H7 (cell line): Measurements from ENCODE around the gene UBE2O. TPM values are rescaled to one million over a fixed set of nuclear protein-coding genes. Genes with fewer than 3 reads are reported as not detected.
A peak's percentile ranks its signal among the peaks of the same experiment; 100 is the strongest.

Experiments used
- DNase-seq: peaks from one replicate; pipeline ENCODE4 v3.0.0; 2012
- H3K27me3 ChIP-seq: 2 replicates; pipeline ENCODE4 v1.6.0; 2011; ENCODE audit warnings: mild to moderate bottlenecking, low read length; ENCODE audit not compliant: control insufficient read depth, insufficient read depth
- H3K36me3 ChIP-seq: replicated peaks from 2 replicates; pipeline ENCODE4 v1.5.1; 2011; ENCODE audit warnings: low read length; ENCODE audit not compliant: control insufficient read depth, insufficient read depth
- H3K4me3 ChIP-seq: 2 replicates; pipeline ENCODE4 v1.5.1; 2011; ENCODE audit warnings: low read depth, mild to moderate bottlenecking, control low read depth, low read length, moderate library complexity; ENCODE audit not compliant: insufficient read depth
- total RNA-seq: library from RNA; depleted of rRNA; stranded (reverse); fragments of >200 nt; shearing (Covaris generic); gene quantifications from 2 replicates; pipeline ENCODE4 v1.2.3, GENCODE V29; 2014

Gene UBE2O
- total RNA-seq, 1 experiment from 2014 or later = 58.7 TPM

DNA sequence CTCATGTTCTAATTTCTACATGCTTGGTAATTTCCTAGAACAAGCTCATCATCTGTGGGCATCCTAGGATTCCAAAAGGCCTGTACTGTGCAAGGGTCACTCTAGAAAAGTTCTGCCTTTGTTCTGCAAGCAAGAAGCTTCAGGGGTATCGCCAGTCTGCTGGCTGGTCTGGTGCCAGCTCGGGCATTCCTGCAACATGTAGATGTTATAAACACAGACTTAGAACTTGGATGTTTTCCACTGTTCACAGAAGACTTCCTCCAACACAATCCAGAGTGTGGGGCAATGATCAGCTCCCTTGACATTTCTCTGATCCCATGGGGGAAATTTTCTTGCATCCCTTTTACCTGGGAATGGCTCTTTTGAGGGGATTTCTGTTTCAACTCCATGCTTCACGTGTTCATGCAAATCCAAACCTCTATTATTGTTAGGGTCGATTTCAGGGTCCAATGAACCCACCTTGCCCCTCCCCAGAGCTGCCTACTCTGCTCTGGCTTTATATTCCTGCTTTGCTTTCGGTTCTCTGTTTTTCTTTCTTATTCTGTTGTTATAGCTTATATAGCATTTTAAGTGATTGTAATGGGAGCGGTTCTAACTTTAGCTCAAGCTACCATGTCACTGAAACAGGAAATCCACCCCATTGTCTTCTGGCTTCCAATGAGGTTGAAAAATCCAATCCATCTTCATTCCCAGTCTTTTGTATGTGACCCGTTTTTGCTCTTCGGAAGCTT lies 25.3 kb downstream of the UBE2O start:
- no peak for DNase-seq
- H3K4me3 ChIP-seq = no peak overlapping the region

DNA sequence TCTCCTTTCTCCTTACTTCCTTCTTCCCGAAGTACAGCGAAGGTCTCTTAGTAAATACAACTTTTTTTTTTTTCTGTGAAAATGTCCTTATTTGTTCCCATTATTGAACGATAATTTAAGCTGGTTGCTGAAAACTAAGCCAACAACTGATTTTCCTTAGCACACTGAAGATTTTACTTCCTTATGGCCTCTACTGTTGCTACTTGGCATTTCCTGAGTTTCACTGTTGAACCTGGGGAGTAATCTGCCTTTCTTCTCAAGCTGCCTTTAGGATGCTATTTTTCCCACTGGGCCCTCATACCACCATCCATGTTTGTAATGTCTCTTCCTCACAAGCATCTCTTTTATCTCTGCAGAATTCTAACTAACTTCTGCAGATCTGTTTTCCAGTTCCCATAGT lies 26.1 kb downstream of the UBE2O start:
- Histone ChIP-seq H3K4me3 (no peak overlapping the region), H3K27me3 (no peaks in the 10 kb centered on the region), H3K36me3 (no peaks in the 10 kb centered on the region)
- DNase-seq = no peak

More for the DNA sequence above, 25.3 kb downstream of the UBE2O start:
- Histone ChIP-seq H3K27me3 (no peaks in the 10 kb centered on the region), H3K36me3 (no peaks in the 10 kb centered on the region)

DNA sequence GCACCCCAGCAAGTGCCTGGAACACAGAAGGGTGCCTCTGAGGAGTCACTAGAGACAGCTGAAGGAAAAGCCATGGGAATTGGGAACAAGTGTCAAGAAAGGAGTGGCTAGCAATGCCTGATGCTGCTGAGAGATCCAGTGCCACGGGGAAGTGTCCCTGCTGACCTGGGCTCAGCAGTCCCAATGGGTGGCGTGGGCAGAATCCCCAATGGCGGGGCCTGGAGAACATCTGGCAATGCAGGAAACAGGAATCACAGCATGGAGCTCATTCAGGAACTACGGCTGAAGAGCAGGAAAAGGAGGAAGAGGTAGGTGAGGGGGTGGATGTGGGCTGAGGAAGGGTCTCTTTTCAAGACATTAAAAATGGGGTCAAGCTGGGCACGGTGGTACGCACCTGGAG lies 30.1 kb downstream of the UBE2O start:
- DNase-seq = no peak
- Histone ChIP-seq H3K36me3 (no peaks in the 10 kb centered on the region), H3K27me3 (no peaks in the 10 kb centered on the region), H3K4me3 (no peak overlapping the region)

DNA sequence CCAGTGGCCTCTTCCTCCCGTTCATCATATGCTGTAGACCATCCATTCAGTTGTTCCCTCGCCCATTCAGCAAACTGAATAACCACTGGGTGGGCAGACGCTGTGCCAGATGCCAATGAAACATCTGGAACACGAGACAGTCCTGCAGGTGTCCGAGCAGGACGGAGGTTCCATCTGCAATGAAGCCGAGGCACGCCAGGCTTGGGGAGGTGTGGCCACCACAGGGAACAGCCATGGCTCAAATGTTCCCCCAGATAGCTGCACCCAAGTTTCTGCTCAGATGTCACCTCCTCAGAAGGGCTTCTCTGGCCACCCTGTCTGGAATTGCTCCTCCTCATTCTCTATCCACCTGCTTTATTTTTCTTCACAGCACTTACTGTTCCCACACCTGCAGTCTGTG lies 30.5 kb downstream of the UBE2O start:
- peaks cover 1% of the 10 kb centered on the region; the same call in 1 of the 2 replicates for H3K36me3 ChIP-seq
- H3K27me3 ChIP-seq = no peaks in the 10 kb centered on the region
- H3K4me3 ChIP-seq = no peak overlapping the region
- DNase-seq = no peak

DNA sequence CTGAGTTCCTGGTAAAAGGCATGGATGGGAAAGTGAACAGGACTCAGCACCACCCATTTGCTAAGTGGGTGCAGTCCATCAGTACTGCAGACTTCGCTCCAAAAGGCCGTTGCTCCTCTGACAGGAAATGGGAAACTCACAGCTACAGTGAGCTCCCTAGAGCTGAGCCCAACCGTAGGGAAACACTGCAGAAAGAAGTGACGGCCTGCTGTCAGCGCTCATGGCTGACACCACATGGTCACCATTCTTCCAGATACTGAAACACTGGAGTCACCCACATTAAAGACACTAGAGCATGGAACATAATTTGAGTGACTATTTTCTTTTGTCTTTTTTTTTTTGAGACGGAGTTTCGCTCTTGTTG lies 31.9 kb downstream of the UBE2O start:
- H3K27me3 ChIP-seq = no peaks in the 10 kb centered on the region
- no peak overlapping the region for H3K4me3 ChIP-seq
- DNase-seq = peak; percentile 60
- H3K36me3 ChIP-seq = peaks cover 1% of the 10 kb centered on the region; the same call in 1 of the 2 replicates

DNA sequence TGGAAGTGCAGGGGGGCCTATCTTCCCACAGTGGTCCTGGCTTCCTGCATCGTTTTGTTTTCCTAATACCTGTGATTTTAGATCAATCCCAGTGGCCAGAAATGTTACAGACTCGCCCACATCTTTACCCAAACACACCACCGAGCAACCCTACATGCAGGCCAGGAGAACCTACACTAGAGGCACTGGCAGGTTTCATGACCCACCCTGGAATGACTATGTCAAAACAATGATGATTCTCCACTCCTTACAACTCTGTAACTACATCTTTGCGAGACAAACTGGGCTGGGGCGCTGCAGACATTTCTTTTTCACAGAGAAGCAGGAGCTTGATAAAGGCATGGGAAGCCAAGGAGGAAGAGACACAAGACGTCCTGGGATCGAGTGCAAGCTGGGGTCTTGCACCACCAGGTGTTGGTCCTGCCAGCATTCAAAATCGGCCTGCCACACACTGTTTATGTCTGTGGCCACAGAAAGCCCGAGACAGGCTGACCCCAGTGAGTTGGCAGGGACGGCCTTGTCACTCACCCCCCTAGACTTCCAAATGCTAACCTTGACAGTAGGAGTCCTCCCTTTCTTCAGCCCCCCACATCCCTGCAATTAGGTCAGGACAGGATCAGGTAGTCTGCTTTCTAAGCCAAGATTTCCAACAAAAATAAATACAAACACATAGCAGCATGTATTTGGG lies 32.5 kb downstream of the UBE2O start:
- DNase-seq = no peak
- Histone ChIP-seq H3K4me3 (no peak overlapping the region), H3K27me3 (no peaks in the 10 kb centered on the region), H3K36me3 (peaks cover 1% of the 10 kb centered on the region; the same call in 1 of the 2 replicates)

DNA sequence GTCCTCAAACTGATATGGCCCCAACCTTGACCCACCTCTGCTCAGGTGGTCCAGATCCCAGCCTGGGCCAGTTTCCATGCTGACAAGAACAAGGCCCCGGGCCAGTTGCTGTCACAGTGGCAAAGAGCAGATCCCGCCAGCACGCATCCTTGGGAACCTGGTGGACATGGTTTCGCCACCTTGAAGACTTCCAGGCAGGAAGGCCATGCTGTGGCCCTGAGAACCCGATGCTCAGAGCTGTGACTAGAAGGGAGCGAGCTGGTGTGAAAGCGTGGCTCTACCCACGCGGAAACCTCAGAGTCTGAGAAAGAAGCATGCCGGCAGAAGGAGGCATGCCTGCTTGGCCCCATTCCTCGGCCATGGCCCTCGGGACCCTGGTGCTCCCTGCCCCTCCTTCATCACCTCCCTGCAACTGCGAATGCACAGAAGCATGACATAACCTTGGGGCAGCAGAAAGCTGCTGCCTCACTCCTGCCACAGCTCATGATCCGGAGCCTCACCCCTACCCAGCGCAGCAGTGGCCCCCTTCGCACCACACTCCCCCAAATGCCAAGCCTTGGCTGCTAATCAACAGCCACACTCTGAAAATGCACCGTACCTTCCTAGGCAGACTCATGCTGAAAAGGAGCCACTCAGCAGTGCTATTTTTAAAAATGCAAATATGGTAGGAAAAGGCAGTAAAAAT lies 33.2 kb downstream of the UBE2O start:
- no peaks in the 10 kb centered on the region for H3K27me3 ChIP-seq
- no peak for DNase-seq
- no peak overlapping the region for H3K4me3 ChIP-seq
- H3K36me3 ChIP-seq = peaks cover 1% of the 10 kb centered on the region; the same call in 1 of the 2 replicates

DNA sequence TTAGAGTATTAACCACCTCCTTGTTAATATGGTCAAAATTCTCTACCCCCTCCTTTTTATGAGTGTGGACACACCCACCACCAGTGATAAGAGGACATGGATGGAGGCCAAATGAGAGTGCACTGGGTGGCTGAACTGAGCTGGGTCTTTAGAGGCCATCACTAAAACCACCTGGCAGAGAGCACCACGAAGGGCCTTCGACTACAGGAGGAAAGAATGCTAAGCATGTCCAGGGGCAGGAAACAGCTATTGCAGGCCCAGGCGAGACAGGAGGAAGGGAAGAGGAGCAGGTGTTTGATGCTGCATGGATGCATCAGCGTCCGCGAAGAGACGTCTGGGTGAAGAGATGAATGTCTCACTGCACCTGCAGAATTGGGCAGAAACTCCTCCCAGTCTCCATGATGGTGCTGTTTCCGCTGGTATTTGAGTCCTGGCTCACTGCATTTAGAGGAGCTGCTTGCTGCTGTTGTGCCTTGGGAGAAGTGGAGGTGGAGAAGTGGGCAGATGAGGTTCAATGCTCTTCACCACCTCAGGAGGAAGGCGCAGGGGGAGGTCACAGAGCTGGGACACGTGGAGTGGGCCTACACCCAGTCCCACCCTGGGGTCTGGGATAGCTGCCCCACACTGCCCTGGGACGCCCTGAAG lies 35.3 kb downstream of the UBE2O start:
- H3K36me3 ChIP-seq = peaks cover 1% of the 10 kb centered on the region; the same call in 1 of the 2 replicates
- DNase-seq = no peak
- no peak overlapping the region for H3K4me3 ChIP-seq
- H3K27me3 ChIP-seq = no peaks in the 10 kb centered on the region

DNA sequence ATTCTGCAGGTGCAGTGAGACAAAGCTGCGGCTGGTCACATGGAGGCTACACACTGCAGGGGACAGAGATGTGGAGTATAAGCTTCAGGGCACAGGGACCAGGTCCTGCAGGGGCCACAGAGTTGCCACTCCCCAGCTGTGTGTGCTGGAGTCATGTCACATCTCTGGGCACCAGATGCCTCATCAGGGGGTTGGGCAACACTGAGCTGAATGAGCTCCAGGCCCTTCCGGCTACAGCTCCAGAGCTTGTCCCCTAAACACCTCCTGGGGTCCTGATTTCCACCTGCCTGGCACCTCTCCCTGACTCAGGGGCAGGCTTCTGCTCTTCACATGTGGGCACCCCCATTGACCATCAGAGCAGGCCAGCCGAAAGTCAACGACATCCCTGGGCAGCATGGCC lies 36.1 kb downstream of the UBE2O start:
- Histone ChIP-seq H3K36me3 (peaks cover 1% of the 10 kb centered on the region; the same call in 1 of the 2 replicates), H3K4me3 (no peak overlapping the region), H3K27me3 (no peaks in the 10 kb centered on the region)
- DNase-seq = no peak

DNA sequence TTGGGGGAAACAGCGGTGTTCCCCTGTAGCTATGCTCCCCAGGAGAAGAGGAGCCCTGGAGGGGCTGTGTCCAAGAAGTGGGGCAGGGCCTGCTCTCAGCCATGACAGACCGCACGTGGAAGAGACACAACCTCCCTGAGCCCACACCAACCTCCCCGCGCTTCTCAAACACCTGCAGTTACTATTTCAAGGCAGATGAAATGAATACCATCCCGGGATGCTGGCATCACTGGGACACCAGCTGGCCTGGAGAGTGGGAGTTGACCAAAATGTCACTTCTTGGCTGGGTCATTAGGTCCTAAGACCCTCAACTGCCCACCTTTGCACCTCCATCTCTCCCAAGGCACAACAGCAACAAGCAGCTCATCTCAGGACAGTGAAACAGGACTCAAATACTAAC lies 36.5 kb downstream of the UBE2O start:
- DNase-seq = no peak
- Histone ChIP-seq H3K27me3 (no peaks in the 10 kb centered on the region), H3K4me3 (no peak overlapping the region), H3K36me3 (peaks cover 1% of the 10 kb centered on the region; the same call in 1 of the 2 replicates)

DNA sequence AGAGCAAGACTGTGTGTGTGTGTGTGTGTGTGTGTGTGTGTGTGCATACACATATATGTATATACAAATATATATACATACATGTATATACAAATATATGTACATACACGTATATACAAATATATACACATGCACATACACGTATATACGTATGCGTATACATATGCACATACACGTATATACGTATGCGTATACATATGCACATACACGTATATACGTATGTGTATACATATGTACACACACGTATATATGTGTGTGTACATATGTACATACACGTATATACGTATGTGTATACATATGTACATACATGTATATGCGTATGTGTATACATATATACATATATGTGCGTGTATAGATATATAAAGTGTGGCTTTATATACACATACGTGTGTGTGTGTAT lies 37.2 kb downstream of the UBE2O start:
- H3K4me3 ChIP-seq = no peak overlapping the region
- no peak for DNase-seq
- H3K27me3 ChIP-seq = no peaks in the 10 kb centered on the region
- peaks cover 1% of the 10 kb centered on the region; the same call in 1 of the 2 replicates for H3K36me3 ChIP-seq

DNA sequence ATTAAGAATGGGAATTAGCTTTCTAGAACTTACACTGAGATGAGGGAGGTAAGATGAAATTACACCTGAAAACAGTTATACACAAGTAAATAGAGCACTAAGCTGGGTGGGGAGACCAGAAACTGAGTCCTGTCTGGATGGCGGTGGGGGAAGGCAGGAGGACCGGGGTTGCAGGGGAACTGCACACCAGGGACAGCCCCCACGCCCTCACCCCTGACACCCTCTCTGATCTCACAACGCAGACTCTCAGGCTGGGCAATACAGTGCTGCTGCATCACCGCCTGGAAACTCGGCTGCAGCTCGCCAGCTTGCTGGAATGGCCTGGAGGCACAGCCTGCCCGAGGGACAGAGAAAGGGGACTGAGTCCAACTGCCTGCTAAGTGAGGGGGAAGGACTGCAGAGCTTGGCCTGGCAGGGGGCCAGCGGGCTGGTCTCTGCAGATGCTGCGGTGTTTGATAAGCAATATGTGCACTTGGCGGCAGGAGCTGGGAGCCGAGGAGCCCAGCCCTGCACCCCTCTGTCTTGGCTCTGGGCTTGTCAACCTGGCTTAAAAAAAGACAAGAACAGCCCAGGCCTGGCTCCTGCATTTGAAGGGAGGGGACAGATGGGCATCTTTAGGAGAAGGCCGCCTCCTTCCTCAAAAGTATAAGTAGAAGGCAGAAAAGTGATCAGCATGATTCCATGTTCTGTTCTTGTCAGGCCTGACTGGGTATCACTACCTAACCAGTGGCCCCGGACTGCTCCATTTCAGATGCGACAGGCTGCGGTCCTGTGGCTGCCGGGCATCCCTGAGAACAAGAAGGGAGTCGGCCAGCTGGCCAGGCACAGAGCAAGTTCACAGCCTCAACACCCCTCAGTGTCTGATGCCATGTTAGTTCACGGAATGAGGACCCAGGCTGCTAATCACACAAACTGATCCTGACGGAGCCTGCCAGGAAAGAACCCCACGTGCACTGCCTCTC lies 38.3 kb downstream of the UBE2O start:
- H3K27me3 ChIP-seq = no peaks in the 10 kb centered on the region
- H3K36me3 ChIP-seq = peaks cover 1% of the 10 kb centered on the region
- H3K4me3 ChIP-seq = no peak overlapping the region
- DNase-seq = peak; percentile 68

DNA sequence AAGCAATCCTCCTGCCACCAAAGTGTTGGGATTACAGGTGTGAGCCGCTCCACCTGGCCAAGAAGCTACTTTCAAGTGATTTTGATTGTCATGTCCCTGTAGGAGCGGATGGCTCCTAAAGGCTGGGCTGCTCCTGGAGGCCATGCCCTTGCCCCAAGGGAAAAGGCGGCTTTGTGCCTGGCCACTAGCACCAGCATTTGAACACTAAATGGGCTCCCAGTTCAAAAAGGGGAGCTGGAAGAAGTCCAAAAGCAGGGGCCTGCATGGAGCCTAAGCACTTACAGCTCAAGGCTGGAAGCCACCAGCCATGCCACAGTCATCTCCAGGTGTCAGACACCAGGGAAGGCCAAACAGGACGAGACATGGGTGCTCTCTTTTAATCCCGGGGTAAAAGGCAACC lies 41.7 kb downstream of the UBE2O start:
- Histone ChIP-seq H3K27me3 (no peaks in the 10 kb centered on the region), H3K36me3 (no peaks in the 10 kb centered on the region; the same call in none of the 2 replicates)
- no peak for DNase-seq

More for the DNA sequence above, 41.7 kb downstream of the UBE2O start:
- H3K4me3 ChIP-seq = no peak overlapping the region
